ENCODE measurements around the gene UBE2I.

Gene UBE2I

DNA sequence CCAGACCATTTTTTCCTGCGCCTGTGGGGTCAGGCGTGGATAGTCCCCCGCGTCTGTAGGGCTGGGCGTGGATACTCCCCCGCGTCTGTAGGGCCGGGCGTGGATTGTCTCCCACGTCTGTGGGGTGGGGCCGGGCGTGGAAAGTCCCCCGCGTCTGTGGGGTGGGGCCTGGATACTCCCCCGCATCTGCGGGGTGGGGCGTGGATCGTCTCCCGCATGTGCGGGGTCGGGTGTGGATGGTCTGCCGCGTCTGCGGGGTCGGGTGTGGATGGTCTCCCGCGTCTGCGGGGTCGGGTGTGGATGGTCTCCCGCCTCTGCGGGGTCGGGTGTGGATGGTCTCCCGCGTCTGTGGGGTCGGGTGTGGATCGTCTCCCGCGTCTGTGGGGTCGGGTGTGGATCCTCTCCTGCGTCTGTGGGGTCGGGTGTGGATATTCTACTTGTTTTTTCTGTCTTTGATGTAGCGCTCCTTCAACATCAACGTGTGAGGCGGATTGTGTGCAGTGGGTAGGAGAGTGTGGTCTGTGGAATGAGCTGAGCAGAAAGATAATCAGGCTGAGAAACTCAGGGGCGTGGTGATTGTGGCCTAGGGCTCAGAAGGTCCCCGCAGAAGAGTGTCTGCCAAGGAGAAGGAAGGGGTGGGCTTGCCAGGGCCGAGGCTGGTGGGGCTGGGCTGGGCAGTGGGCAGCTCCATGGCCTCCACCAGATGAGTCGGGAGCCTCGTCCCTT lies 45.5 kb downstream of the UBE2I start:
- Histone ChIP-seq H3K27ac (no peak overlapping the region), H3K27me3 (no peaks in the 10 kb centered on the region), H3K4me1 (ENCODE audit: control insufficient read depth in 1 of 2, insufficient read depth in 1 of 2, low read depth in 1 of 2, low read length in 1 of 2) (peaks cover 24 to 26% of the 10 kb centered on the region in 2 experiments), H3K4me3 (ENCODE audit: low read depth in 1 of 2, low read length in 1 of 2) (no peak overlapping the region), H3K9me3 (no peaks in the 10 kb centered on the region), H3K36me3 (peaks cover 29% of the 10 kb centered on the region)
- TF ChIP-seq, protein P1, sequence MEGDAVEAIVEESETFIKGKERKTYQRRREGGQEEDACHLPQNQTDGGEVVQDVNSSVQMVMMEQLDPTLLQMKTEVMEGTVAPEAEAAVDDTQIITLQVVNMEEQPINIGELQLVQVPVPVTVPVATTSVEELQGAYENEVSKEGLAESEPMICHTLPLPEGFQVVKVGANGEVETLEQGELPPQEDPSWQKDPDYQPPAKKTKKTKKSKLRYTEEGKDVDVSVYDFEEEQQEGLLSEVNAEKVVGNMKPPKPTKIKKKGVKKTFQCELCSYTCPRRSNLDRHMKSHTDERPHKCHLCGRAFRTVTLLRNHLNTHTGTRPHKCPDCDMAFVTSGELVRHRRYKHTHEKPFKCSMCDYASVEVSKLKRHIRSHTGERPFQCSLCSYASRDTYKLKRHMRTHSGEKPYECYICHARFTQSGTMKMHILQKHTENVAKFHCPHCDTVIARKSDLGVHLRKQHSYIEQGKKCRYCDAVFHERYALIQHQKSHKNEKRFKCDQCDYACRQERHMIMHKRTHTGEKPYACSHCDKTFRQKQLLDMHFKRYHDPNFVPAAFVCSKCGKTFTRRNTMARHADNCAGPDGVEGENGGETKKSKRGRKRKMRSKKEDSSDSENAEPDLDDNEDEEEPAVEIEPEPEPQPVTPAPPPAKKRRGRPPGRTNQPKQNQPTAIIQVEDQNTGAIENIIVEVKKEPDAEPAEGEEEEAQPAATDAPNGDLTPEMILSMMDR (IDR thresholded peaks at IDR 0.05): no peak

DNA sequence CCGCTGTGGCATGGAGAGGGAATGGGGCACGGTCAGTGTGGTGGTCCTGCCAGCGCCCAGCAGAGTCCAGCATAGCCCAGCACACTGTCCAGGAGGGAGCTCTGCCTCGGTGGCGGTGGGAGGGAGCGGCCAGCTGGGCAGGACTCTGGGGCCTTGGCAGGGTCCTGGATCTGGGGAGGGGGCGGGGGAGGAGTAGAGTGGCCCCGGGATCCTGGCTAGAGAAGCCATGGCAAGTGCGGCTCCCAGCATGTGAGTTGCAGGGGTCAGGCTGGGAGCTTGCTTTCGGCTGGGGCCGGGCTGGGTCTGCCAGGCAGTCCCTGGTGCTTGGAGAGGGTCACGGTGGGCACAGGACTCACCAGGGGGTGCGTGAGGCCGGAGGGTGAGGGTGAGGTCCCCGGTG lies 46.2 kb downstream of the UBE2I start:
- H3K27ac ChIP-seq: no peak overlapping the region
- H3K4me1 ChIP-seq (ENCODE audit: control insufficient read depth in 1 of 2, insufficient read depth in 1 of 2, low read depth in 1 of 2, low read length in 1 of 2): peaks cover 23% of the 10 kb centered on the region in 2 experiments
- no peaks in the 10 kb centered on the region for H3K9me3 ChIP-seq
- H3K27me3 ChIP-seq: no peaks in the 10 kb centered on the region
- TF ChIP-seq, protein P1 (IDR thresholded peaks at IDR 0.05): no peak
- no peak overlapping the region for H3K4me3 ChIP-seq (ENCODE audit: low read depth in 1 of 2, low read length in 1 of 2)
- peaks cover 29% of the 10 kb centered on the region for H3K36me3 ChIP-seq

DNA sequence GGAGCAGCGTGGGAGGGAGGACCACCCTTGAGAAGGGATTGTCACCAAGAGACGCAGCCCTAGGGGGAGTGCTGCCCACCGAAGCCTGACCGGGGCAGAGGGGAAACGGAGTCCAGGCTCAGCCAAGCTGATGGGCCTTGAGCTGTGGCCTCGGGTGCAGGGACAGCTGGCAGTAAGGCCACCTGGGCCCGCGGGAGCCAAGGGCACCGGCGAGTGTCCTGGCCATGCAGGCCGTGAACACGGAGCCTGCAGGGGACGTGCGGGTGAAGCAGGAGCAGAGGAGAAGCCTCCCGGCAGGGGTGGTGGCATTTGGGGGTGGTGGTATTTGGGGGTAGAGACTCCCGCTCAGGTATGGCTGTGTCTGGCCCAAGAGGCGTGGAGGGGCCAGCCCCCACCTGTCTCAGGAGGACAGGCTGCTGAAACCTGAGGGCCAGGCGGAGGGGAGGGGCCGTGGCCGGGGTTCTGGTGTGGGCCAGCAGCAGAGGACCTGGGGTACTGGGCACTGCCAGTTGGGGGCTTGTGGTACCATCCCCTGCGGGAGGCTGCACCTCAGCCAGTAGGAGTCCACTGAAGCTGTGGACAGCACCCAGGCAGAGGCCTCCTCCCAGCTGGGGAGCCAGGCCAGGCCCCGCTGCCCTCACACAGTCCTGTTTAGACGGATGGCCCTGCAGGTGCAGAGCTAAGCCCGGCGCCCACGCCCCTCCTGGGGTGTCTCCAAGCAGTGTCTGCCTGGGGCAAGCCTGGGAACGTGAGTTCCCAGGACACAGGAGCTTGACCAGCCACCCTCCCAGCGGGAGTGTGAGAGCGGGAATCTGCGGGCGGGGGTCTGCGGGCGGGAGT lies 46.8 kb downstream of the UBE2I start:
- Histone ChIP-seq H3K27ac (no peak overlapping the region), H3K9me3 (no peaks in the 10 kb centered on the region), H3K4me3 (ENCODE audit: low read depth in 1 of 2, low read length in 1 of 2) (no peak overlapping the region), H3K4me1 (ENCODE audit: control insufficient read depth in 1 of 2, insufficient read depth in 1 of 2, low read depth in 1 of 2, low read length in 1 of 2) (peaks cover 16% of the 10 kb centered on the region in 2 experiments), H3K36me3 (peaks cover 34% of the 10 kb centered on the region), H3K27me3 (no peaks in the 10 kb centered on the region)
- TF ChIP-seq, protein P1 (IDR thresholded peaks at IDR 0.05): no peak

DNA sequence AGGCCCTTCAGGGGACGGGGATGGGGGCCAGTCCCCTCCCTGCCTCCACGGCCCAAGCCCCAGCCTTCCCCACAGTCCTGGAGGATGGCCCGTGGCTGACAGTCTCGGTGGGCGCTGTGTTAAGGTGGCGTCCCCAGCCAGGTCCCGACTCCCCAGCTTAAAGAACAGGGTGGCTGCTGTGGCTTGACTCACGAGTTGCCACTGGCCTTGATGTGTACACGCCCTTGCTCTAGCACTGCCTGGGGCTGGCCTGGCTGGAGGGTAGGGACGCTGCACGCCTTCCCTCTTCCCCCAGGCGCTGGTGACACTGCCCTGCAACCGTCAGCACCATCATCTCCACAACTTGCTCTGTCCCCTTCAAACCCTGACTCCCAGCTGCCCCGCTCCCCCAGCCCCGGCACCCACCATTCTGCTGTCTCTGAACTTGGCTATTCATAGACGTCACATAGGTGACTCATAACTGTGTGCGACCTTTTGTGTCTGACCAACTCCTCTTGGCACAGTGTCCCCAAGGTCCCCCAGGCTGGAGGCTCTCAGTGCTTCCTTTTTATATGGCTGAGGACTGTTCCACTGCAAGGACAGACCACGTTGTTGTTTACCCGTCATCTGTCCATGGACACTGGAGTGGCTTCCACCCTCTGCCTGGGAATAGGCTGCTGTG lies 48.6 kb downstream of the UBE2I start:
- TF ChIP-seq, protein P1 (IDR thresholded peaks at IDR 0.05): no peak
- no peaks in the 10 kb centered on the region for H3K27me3 ChIP-seq
- peaks cover 51% of the 10 kb centered on the region for H3K36me3 ChIP-seq
- H3K4me1 ChIP-seq (ENCODE audit: control insufficient read depth in 1 of 2, insufficient read depth in 1 of 2, low read depth in 1 of 2, low read length in 1 of 2): peaks cover 2 to 4% of the 10 kb centered on the region in 2 experiments
- H3K9me3 ChIP-seq: no peaks in the 10 kb centered on the region
- no peak overlapping the region for H3K27ac ChIP-seq
- no peak overlapping the region for H3K4me3 ChIP-seq (ENCODE audit: low read depth in 1 of 2, low read length in 1 of 2)

GRCh38 chr16:1361685-1362360 lies 52.4 kb downstream of the UBE2I start:
- no peak overlapping the region for H3K27ac ChIP-seq

More at GRCh38 chr16:1361685-1362360, 52.4 kb downstream of the UBE2I start:
- Histone ChIP-seq H3K9me3 (no peaks in the 10 kb centered on the region), H3K4me3 (ENCODE audit: low read depth in 1 of 2, low read length in 1 of 2) (no peak overlapping the region), H3K36me3 (peaks cover 89% of the 10 kb centered on the region), H3K4me1 (ENCODE audit: control insufficient read depth in 1 of 2, insufficient read depth in 1 of 2, low read depth in 1 of 2, low read length in 1 of 2) (peaks cover 0 to 4% of the 10 kb centered on the region in 2 experiments), H3K27me3 (no peaks in the 10 kb centered on the region)
- TF ChIP-seq, protein P1 (IDR thresholded peaks at IDR 0.05): no peak
